ENCODE data around the gene HCFC1. TPM values are rescaled to one million over a fixed set of nuclear protein-coding genes. Genes with fewer than 3 reads are reported as not detected.
A peak's percentile ranks its signal among the peaks of the same experiment; 100 is the strongest.

HCFC1 gene
- total and polyA plus RNA-seq, 9 of the 15 experiments (the other 6 are each of a cell fraction or from before 2014, with no cell fraction given): 2.8 to 133 (median 17.1) TPM

DNA sequence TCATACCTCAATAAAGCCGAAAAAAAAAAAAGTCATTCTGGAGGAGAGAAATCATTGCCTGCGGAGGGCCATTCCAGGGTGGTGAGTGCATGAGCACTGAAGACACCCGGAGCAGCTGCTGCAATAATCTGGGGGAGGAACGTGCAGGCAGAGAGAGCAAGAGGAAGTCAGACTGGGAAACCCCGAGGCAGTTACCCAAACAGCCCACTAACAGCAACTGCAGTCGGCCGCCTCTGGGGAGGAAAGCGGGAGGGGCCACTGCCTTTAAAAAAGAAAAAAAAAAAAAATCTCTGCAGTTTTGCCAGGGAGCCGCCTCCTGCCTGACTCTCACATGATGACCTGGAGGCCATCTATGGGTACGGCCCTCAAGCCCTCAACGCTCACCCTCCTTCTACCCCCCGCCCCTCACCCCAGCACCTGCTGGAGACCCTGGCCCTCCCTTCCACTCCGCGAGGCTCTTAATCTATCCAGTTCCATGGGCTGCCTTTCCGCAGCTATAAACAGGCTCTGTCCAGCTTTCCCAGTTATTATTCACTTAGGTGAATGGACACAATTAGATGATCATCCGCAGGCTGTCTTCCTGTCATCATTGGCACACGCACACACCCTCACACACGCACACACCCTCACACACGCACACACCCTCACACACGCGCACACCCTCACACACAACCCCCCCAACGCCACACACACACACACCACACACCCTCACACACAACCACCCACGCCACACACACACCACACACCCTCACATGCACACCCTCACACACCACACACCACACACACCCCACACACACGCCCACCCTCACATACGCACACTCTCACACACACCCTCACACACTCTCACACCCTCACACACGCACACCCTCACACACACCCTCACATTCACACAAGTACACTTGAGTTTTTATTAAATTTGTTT lies 70.5 kb downstream of the HCFC1 start (continued):
- TF ChIP-seq ESRRA (IDR thresholded peaks at IDR 0.05; ENCODE audit: borderline replicate concordance, low read depth) (no peak), FOXA3 (CRISPR knock-in tag; conservative IDR thresholded peaks at IDR 0.05 in 1 of 2, IDR thresholded peaks at IDR 0.05 in 1 of 2) (no peak), HNRNPK (IDR thresholded peaks at IDR 0.05; ENCODE audit: low read depth, low read length, poor library complexity, severe bottlenecking) (no peak), EP300 (IDR thresholded peaks at IDR 0.05; ENCODE audit: low read length) (peak; percentile 39; the same call in 1 of the 2 replicates), MAZ (CRISPR knock-in tag; conservative IDR thresholded peaks at IDR 0.05 in 1 of 2, IDR thresholded peaks at IDR 0.05 in 1 of 2) (peak in 1 of 2 experiments; percentile 68; a peak in 2 of 4 replicates), GATAD2B (IDR thresholded peaks at IDR 0.05; ENCODE audit: borderline replicate concordance) (no peak), ZEB2 (IDR thresholded peaks at IDR 0.05) (no peak), PHB (CRISPR knock-in tag; IDR thresholded peaks at IDR 0.05) (no peak), OTX1 (CRISPR knock-in tag; IDR thresholded peaks at IDR 0.05) (peak; percentile 89), ZBED1 (IDR thresholded peaks at IDR 0.05) (no peak), RBM25 (IDR thresholded peaks at IDR 0.05; ENCODE audit: low read depth, low read length, severe bottlenecking) (no peak), GABPB2 (CRISPR knock-in tag; conservative IDR thresholded peaks at IDR 0.05) (no peak), TEAD1 (CRISPR knock-in tag; IDR thresholded peaks at IDR 0.05) (no peak)
- TF ChIP-seq, protein P1, sequence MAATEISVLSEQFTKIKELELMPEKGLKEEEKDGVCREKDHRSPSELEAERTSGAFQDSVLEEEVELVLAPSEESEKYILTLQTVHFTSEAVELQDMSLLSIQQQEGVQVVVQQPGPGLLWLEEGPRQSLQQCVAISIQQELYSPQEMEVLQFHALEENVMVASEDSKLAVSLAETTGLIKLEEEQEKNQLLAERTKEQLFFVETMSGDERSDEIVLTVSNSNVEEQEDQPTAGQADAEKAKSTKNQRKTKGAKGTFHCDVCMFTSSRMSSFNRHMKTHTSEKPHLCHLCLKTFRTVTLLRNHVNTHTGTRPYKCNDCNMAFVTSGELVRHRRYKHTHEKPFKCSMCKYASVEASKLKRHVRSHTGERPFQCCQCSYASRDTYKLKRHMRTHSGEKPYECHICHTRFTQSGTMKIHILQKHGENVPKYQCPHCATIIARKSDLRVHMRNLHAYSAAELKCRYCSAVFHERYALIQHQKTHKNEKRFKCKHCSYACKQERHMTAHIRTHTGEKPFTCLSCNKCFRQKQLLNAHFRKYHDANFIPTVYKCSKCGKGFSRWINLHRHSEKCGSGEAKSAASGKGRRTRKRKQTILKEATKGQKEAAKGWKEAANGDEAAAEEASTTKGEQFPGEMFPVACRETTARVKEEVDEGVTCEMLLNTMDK (IDR thresholded peaks at IDR 0.05; ENCODE audit: borderline replicate concordance, insufficient read depth, low read depth, low read length, poor library complexity, severe bottlenecking): no peak
- TF ChIP-seq, protein P2, sequence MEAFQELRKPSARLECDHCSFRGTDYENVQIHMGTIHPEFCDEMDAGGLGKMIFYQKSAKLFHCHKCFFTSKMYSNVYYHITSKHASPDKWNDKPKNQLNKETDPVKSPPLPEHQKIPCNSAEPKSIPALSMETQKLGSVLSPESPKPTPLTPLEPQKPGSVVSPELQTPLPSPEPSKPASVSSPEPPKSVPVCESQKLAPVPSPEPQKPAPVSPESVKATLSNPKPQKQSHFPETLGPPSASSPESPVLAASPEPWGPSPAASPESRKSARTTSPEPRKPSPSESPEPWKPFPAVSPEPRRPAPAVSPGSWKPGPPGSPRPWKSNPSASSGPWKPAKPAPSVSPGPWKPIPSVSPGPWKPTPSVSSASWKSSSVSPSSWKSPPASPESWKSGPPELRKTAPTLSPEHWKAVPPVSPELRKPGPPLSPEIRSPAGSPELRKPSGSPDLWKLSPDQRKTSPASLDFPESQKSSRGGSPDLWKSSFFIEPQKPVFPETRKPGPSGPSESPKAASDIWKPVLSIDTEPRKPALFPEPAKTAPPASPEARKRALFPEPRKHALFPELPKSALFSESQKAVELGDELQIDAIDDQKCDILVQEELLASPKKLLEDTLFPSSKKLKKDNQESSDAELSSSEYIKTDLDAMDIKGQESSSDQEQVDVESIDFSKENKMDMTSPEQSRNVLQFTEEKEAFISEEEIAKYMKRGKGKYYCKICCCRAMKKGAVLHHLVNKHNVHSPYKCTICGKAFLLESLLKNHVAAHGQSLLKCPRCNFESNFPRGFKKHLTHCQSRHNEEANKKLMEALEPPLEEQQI (IDR thresholded peaks at IDR 0.05): no peak
- TF ChIP-seq, protein P3, sequence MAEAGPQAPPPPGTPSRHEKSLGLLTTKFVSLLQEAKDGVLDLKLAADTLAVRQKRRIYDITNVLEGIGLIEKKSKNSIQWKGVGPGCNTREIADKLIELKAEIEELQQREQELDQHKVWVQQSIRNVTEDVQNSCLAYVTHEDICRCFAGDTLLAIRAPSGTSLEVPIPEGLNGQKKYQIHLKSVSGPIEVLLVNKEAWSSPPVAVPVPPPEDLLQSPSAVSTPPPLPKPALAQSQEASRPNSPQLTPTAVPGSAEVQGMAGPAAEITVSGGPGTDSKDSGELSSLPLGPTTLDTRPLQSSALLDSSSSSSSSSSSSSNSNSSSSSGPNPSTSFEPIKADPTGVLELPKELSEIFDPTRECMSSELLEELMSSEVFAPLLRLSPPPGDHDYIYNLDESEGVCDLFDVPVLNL (CRISPR knock-in tag; IDR thresholded peaks at IDR 0.05; ENCODE audit: low read depth): no peak
- TF ChIP-seq, protein P4, sequence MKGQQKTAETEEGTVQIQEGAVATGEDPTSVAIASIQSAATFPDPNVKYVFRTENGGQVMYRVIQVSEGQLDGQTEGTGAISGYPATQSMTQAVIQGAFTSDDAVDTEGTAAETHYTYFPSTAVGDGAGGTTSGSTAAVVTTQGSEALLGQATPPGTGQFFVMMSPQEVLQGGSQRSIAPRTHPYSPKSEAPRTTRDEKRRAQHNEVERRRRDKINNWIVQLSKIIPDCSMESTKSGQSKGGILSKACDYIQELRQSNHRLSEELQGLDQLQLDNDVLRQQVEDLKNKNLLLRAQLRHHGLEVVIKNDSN (CRISPR knock-in tag; IDR thresholded peaks at IDR 0.05): no peak
